Breast epithelium (tissue), 3 donors: ENCODE data around the gene DOK5.

Experiments
- CTCF ChIP-seq, 3 donors: fragments of 450-650 bp; IDR thresholded peaks; one replicate each; pipeline ENCODE4 v1.5.1; 2016 to 2017; ENCODE audit warnings: antibody characterized with exemption in 3 of 3, mild to moderate bottlenecking in 3 of 3, moderate library complexity in 3 of 3
- POLR2AphosphoS5 ChIP-seq, 3 donors: sonication (generic); formaldehyde crosslinking; IDR thresholded peaks; one replicate each; pipeline ENCODE4 v1.6.1; 2017; ENCODE audit warnings: antibody characterized with exemption in 3 of 3

DNA sequence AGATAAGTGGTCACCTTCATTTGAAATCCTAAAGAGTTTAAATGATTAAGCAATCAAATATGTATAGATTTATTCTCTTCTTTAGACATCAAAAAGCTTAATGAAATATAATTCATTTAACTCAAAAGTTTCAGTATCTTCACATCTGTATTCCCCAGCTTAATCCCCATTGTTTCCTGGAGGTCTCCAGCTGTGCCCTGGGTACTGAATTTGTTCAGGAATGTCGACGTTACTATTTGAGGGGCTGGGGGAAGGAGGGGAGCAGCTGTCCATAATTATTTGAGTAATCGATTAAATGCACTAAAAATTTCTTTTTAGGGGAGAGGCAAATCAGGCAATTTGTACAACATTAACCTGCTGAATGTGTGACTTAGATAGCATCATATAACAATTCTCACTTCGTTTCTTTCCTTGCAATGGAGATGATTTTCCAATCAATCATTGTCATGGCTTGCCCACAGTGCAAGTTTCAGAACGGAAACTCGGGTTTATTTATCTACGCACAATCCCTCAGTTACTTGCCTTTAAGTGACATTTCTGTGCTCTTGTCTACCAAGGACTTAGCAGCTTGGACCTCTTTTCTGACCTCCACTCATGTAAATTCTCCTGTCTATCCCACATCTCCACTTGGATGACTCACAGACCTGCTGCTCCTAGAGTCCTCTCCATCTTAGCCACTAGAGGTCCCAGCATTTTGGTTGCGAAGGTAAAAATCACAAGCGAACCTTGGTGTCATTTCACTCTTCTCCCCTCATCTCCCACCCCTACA is 3.9 kb downstream of the DOK5 start:
- no peak for TF ChIP-seq CTCF (IDR thresholded peaks at IDR 0.05)
- TF ChIP-seq POLR2AphosphoS5 (IDR thresholded peaks at IDR 0.05): no peak
